NCI-H345 (cell line): ENCODE results near the gene CFAP74.
A peak's percentile ranks its signal among the peaks of the same experiment; 100 is the strongest.

Source experiments
- DNase-seq: peaks from one replicate; lab custom pipeline; 2025; lab: John Stamatoyannopoulos, UW

The CFAP74 gene

DNA sequence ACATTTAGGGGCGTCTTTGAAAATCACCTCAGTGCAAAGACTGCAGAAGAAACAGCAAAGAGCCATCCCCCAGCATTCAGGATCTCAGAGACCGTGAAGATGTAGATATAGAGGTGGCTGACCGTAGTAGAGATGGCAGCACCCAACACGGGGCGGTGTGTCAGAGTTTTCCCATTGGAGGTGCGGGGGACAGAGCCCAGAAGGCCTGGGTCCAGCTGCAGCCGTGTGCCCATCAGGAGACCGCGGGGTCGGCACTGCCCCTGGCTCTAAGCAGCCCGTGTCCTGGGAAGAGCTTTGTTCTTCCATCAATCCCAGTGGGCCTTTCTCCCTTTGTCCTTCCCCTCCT, 16.7 kb upstream of the CFAP74 start:
- DNase-seq, result no peak

DNA sequence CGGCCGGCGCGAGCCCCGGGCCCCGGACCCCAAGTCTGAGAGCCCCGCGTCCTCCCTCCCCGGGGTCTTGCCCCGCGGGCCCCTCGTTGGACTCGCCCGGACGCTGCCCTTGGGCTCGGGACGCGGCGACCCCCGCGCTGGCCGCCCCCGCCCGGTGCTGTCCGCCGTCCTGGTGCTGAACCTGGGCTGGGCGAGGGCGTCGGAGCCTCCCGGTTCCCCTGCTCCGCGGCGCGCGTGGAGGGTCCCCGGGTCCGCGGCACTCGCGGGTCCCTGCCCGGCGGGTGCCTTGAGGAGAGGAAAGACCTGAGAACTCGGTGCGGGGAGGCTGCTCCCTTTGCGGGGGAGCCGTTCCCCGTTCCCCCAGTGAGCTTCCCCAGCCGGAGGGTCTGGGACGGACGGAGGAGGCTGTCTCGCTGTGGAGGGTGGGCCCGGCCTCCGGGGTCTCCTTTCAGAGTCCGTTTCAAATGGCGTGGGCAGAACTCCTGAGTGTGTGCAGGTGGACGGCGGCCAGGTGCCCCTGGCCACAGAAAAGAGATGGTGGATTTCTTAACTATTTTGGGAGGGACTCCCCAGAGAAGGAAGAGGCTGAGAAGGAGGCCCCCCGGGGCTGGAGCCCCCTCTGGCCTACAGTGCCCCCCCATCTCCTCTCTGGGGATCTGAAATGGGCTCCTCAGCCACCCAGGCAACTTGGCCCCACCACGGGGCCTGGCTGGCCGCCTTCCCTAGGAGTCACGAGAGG, 16.2 kb upstream of the CFAP74 start:
- DNase-seq, result no peak

DNA sequence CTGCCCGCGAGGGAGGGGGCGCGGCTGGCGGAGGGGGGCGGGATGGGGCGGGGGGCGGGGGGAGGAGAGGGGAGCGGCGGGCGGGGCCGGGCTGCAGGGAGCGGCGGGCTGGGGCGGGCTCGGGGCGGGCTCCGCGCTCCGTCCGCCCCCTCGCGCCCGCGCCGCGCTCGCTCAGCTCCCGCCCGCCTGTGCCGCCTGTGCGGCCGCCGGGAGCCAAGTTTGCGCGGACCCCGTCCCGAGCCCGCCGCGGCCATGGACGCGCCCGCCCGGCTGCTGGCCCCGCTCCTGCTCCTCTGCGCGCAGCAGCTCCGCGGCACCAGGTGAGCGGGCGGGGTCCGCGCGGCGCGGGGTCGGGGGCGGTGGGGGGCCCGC, 15.6 kb upstream of the CFAP74 start, which contains the start of gene GABRD:
GABRD (plus strand) TSS at position 174 of the 372 bp plus-strand sequence; CDS start at position 253, 79 bp downstream.
- peak; percentile 19 for DNase-seq

DNA sequence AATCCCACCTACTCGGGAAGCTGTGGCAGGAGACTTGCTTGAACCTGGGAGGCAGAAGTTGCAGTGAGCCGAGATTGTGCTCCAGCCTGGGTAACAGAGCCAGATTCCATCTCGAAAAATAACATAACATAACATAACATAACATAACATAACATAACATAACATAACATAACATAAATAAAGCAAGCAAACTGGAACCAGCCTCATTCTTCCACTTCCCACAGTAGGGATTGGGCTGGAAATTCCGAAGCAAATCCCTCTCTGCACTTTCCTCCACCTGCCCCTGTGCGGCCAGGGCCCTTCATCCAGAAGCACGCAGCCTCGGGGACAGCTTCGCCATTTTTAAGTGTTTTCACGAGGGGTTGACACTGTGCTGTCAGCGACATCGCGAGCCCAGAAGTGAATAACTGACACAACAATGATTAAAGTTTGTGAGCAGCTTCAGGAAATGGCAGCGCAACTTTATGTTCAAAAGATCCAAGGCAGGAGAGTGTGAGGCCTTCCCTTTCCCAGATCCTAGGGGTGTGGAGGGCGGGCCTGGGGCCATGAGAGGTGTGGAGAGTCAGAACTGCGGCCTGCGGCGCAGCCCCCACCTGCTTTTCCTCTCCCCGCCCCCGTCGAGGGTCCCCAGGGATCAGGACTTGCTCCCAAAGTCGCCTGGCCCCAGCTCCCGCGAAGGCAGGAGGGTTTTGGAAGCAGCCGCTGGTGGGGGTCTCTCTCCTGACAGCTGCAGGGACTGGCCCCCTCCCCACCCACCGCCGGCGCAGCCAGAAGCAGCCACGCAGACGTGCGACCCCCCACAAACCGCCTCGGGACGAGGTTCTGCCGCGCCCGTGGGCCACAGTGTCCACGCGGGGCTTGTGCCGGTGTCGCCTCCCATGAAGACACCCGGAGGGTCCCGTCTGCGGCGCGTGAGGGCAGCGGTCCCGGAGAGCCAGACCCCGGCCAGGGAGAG, 14.9 kb upstream of the CFAP74 start:
- DNase-seq, result no peak

DNA sequence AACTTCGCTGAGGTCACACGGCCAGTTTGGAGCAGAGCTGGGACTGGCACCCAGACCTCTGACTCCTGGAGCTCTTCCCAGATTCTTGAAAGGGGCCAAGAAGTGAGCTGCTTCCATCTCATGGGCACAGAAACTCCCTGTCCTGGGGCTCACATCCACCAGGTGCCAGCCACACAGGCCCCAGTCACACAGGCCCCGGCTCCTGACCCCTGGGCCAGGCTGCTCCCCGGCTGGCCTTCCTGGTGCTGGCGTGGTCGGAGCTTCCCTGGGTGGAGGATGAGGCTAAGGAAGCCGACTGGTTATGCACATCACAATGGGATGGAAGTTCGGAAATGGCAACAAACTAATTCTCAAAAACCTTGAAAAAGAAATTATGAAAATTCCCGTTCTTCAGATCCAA, 12.5 kb upstream of the CFAP74 start:
- DNase-seq, result no peak

DNA sequence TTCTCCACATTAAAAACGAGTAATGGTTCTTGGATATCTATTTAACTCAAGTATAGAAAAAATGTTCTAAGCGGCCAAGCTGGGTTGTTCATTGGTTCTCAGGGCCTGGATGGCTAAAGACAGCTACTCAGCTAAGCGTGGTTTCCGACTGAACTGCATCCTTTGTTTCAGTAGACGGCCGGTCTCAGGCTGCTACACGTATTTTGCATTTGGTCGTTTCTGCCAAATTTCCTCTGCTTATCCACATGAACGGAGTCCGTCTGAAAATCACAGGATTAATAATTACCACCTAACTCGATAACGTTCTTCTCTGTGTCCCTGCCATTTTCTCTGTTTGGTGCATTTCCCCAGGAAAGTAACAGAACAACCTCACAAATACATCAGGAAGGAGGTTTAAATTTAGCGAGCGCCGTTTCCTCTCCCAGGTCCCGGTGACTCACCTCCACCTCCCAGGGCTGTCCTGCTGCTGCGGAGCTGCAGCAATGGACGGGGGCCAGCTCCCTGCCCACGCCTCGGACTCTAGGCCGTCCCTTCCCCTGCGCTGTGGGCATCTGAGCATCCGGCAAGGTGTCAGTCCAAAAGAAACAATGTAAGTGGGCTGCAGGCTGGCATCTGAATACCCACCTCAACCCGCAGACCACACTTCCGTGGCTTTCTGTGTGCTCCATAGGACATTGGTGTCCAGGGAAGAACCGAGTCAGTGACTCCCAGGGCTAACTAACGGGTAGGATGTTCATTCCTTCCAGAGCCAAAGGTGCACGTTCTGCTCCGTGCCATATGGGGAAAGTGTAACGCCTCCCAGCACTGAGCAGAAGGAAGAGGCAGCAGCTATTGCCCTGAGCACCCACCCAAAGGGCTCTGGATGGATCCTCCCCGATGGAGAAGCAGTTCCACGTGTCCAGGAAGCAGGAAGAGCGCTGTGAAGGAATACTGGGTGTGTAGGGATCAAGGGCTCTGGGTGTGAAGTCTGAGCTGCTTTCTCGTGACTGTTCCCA, 11.5 kb upstream of the CFAP74 start:
- DNase-seq, result no peak

DNA sequence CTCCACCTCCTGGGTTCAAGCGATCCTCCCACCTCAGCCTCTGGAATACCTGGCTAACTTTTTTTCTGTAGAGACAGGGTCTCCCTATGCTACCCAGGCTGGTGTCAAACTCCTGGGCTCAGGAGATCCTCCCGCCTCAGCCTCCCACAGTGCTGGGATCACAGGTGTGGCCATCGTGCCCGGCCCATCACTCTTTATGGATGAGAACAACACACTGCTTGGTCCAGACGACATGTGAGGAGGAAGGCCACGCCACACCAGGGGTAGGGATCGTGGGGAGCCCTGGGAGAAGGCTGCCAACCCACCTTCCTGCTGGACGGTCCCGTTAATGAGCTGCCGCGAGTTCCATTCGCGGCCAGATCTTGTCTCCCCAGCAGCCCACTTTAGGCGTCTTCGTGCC, 10.6 kb upstream of the CFAP74 start:
- no peak for DNase-seq

DNA sequence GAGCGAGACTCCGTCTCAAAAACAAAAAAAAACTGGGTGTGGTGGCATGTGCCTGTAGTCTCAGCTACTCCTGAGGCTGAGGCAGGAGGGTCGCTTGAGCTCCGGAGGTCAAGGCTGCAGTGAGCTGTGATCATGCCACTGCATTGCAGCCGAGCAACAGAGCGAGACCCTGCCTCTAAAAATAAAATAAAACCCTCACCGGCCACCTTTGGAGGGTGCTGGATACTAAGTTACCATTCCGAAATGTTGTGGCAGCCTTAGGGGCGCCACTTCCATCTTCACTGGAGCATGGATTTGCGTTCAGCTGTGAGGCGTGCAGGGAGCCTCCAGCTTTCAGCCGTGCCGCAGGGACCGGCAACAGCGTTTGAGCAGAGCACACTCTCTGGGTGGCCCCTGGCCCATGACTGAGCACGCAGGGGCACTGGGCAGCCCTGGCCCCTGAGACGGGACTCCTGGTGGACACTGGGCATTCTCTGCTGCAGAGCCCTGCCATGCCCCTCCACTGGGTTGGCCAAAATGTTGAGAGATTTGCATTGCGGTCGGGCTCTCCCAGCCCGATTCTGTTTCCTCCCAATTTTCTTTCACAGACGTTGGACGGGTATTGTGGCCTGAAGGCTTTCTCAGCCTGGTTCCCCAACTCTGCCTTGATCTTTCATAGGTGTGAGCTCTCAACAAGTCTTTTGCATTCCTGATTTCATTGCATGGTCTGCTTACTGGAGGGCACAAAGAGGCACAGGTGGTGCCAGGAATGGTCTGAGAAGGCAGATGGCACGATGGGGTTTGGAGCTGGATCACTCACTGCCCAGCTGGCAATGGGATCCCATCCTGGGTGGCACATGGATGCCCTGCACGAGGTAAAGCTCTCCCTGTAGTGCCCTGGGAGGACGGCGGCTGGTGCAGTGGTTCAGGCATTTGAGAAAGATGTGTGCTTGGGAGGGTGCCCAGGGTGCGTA, 5.8 kb upstream of the CFAP74 start:
- no peak for DNase-seq

DNA sequence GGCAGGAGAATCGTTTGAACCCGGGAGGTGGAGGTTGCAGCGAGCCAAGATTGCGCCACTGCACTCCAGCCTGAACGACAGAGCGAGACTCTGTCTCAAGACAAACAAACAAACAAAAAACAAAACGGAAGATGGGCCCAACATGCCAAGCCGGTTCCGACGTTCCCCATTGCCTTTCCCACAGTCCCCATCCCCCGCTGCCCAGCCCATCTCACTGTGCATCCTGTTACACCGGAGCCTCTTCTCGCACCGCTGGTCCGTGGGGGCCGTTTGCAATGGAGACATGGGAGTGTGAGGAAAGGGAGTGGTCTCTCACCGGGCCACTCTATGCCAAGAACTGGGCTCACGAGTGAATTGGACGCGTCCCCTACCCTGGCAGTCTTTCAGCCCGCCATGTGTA, 1.3 kb upstream of the CFAP74 start:
- no peak for DNase-seq

DNA sequence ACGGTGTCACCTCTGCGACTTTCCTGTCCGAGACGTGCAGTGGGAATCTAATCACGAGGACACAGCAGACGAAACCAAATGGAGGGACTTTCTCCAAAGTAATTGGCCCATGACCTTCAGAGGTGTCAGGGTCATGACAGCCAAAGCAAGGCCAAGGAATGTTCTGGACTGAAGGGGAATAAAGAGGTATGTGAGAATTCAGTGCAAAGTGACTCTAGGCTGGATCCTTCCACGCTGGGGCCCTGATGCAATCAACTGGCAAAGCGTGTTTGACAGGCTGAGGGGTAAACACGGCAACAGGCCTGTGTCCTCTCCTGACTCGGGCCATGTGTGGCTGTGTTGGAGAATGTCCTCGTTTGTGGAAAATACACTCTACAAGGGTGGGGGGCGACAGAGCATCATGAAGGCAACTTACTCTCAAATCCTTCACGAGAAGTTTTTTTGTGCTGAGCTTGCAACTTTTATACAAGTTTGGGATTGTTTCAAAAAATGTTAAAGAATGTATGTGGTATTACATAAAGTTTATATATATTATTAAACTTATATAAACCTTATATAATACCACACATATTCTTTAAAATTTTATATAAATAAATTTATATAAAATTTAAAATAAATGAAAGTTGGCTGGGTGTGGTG, 1.7 kb downstream of the CFAP74 start:
- no peak for DNase-seq

DNA sequence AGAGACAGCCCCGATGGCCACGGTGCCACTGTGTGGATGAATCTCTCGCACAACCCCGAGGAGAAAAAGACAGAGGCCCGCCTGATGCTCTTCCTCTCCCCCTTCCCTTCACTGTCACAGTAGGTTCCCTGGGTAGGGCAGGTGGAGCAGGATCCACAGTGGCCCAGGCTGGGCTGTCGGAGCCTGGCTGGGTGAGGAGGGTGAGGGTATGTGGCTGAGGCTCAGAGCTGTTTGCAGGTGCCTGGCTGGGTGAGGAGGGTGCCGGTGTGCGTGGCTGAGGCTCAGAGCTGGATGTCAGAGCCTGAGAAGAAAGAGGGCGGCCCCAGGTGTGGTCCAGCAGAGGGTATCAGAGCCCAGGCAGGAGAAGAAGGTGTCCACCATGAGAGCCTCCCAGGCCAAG, 2.7 kb downstream of the CFAP74 start:
- no peak for DNase-seq

DNA sequence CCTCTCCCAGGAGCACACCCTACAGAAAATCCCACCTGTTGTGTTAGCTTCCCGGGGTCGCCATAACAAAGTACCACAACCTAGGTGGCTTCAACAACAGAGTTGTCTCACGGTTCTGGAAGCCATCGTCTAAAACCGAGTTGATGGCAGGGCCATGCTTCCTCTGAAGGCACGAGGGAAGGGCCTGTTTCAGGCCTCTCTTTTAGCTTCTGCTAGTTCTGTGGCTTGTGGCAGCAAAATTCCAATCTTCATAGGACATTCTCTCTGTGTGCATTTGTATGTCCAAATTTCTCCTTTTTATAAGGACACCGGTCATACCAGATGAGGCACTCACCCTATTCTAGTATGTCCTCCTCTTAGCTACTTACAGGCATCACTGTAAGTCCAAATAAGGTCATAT, 3.2 kb downstream of the CFAP74 start:
- DNase-seq, result no peak

DNA sequence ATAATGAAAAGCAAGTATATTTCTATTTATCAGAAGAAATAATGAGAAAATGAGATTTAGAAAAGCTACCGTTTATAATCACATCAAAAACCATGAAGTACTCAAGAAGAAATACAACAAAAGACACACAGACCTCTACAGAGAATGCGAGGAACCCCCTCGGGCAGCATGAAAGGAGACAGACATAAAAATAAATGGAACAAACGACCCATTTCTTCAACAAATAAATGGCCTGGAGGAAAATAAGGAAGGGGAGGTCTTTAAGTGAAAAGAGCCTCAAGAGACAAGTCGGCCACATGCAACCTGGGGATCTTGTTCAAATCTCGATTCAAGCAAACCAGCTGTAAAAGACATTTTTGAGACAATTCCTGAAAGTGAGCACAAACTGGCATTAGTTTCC, 6.0 kb downstream of the CFAP74 start:
- DNase-seq, result no peak

DNA sequence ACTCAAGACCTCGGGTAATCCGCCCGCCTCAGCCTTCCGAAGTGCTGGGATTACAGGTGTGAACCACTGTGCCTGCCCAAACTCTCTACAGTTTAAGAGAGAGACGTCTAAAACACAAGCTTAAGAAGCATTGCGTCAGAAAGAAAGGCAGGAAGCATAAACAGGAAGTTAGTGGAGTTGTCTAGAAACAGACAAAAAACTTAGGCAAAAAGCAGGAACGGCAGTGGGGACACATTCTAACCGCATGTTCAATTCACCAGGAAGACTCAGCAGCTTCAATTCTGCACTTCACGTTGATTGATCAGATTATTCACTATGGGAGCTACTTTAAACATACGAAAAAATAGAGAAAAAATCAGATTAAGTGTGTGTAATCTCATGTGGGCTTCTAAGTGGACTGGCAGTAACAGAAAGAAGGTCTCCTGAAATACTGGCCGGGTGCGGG, 7.4 kb downstream of the CFAP74 start:
- no peak for DNase-seq

DNA sequence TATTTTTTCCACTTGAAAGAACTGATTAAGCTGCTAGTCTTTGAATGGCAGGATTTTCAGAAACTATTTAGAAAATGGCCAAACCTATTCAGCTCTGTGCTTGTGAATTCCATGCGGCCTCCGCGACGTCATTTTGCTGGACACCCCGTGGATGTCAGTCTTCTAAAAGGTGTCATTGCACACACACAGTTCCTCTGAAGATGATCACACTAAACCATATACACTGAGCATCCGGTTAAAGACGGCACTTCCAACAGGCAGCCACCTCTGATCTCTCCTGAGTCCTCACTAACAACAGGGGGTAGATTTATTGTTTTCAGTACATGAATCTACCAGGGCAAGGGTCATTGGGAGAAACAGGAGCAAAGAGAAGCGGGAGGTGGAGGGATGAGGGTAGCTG, 9.1 kb downstream of the CFAP74 start:
- no peak for DNase-seq

DNA sequence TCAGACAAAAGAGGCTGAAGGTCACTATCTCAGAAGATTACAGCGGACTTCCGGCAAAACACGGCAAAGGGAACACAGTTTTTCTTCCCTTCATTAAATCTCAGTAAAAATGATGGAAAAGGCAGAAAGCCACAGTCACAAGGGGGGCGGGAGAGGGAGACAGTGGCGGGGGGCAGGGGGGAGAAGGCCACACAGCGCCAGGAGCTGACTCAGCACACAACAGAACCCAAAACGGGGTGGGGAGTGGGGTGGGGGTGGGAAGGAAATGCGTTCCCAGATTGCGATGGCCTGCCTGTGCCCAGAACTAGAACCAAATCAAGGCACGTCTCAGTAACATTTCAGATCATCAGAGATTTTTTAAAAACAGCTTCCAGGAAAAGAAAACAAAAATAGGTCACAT, 13.4 kb downstream of the CFAP74 start:
- DNase-seq, result no peak

DNA sequence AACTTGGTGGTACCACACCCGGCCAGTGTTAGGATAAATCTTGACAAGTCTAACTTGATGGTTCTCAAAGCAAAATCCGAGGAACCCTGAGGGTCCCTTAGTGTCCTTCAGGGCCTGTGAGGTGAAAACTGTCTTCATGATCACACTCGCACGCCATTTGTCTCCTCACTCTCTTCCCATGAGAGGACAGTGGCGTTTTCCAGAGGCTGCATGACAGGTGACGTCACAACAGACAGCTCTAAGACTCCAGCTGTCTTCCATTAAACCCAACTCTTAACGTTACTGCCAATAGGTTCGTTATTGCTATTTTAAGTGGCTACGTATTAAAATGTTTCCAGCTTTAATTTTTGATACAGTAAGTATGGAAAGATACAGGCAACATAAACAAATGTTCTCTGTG, 13.8 kb downstream of the CFAP74 start:
- DNase-seq, result no peak

DNA sequence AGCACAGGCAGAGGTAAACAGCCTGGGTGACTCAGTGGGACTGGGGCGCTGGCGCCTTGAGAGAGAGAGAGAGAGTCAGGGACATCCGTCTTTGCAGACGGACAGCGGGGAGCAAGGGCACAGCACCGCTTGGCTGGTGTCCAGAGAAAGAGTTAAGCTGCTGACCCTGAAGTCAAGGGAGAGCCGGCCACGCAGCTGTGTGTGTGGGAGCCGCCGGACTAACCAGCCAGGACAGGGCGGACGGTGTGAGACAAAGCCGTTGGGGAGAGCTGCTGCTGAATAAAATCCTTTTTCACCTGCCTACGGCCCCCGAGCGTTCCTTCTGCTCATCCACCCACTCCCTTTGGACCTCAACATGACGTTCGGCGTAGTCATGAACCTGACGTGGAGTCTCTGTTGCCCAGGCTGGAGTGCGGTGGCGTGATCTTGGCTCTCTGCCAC, 14.5 kb downstream of the CFAP74 start:
- DNase-seq, result peak; percentile 14

DNA sequence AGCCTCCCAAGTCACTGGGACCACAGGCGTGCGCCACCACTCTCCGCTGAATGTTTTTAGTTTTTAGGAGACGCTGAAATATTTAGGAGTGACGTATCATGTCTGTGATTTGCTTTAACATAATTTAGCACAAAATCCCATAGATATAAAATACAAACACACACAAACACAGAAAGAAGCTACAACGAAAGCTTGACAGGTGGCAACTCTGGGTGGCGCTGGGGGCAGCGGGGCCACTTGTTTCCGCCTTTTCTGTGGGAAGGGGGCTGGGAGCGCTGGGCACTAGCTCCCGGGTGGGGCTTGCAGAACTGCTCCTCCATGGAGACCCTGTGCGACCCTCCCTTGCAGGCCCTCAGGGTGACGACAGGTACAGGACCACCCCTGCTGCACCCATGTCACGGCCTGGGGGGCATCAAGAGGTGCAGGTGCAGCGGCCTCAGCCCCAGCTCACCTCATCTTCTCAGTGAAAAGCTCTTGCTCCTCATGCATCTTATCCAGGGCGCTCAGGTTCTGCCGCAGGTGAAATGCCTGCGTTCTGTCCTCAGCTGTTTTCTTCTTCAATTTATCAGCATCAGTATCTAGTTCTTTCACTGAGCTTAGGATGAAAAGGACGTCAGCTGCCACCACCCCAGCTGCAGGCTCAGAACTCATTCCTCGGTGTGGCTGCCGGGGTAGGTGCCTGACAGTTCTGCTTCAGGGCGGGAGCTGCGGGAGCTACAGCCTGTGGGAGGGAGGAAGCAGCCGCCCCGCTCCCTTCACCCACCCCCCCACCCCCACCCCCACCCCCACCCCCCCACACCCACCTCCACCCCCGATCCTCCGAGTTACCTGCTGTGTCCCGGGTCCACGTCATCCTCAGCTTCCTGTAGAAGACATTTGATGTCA, 15.3 kb downstream of the CFAP74 start:
- no peak for DNase-seq
